Fibroblast of pulmonary artery (primary cell): Measurements from ENCODE around the gene PLEKHH2.
"Not testable (repeated sequence)": the region's sequence is repeated elsewhere in the genome, so short reads cannot be mapped to it uniquely, and the experiment has no call there.

Source experiments
- DNase-seq: peaks from one replicate; pipeline ENCODE4 v3.0.0-alpha.2; 2010; ENCODE audit warnings: low read depth
- H3K4me3 ChIP-seq: replicated peaks from 2 replicates; pipeline ENCODE4 v1.5.1; 2011; ENCODE audit warnings: low read depth, mild to moderate bottlenecking, control low read depth, low read length, moderate library complexity
- CTCF ChIP-seq: IDR thresholded peaks from 2 replicates; pipeline ENCODE4 v1.5.1; 2011; ENCODE audit warnings: mild to moderate bottlenecking, control low read depth, low read length, inconsistent platforms; ENCODE audit errors: missing control alignments

The PLEKHH2 gene

GRCh38 chr2:43676322-43677050, 39.4 kb downstream of the PLEKHH2 start, which contains the start of gene C1GALT1C1L:
Gene C1GALT1C1L, minus strand, starts transcription at chr2:43676429. Its CDS starts 107 bp downstream, at chr2:43676322.
- DNase-seq, result peak; percentile 51
- TF ChIP-seq CTCF, result no peak
- H3K4me3 ChIP-seq, result peak within 1 kb of the TSS; percentile 52

- H3K4me3 ChIP-seq, DNase-seq: not testable (repeated sequence)
These were observed 40.7 kb downstream of the PLEKHH2 start for GRCh38 chr2:43677783-43678182.

- H3K4me3 ChIP-seq, result no peak overlapping the region
- no peak for DNase-seq
- no peak for TF ChIP-seq CTCF
These were observed 48.3 kb downstream of the PLEKHH2 start for GRCh38 chr2:43685357-43685756.

GRCh38 chr2:43689999-43690398, 52.9 kb downstream of the PLEKHH2 start:
- no peak for DNase-seq
- no peak for TF ChIP-seq CTCF
- H3K4me3 ChIP-seq, result no peak overlapping the region

- DNase-seq, result no peak
- H3K4me3 ChIP-seq, result no peak overlapping the region
- no peak for TF ChIP-seq CTCF
These were observed 55.5 kb downstream of the PLEKHH2 start for GRCh38 chr2:43692428-43692994.

GRCh38 chr2:43698140-43698539, 61.1 kb downstream of the PLEKHH2 start:
- not testable (repeated sequence) for H3K4me3 ChIP-seq, DNase-seq

- no peak for DNase-seq
- H3K4me3 ChIP-seq, result no peak overlapping the region
- no peak for TF ChIP-seq CTCF
These were observed 62.7 kb downstream of the PLEKHH2 start for GRCh38 chr2:43699761-43700160.

GRCh38 chr2:43701111-43701510, 64.1 kb downstream of the PLEKHH2 start:
- TF ChIP-seq CTCF, result no peak
- DNase-seq, result no peak
- no peak overlapping the region for H3K4me3 ChIP-seq
